SK-N-SH treated with all-trans-retinoic acid at 6 μM for 48 hours (cell line): ENCODE measurements around the gene ARHGEF7.

Experiments used
- ATAC-seq: fragments of 200-7000 bp; cut with Tn5 transposase; 3 replicates; pipeline ENCODE4 v1.9.1; 2020; ENCODE audit warnings: mild to moderate bottlenecking, moderate library complexity
- BACH2 ChIP-seq: fragments of 250-450 bp; sonication (Bioruptor Pico); IDR thresholded peaks from 2 replicates; pipeline ENCODE4 v1.9.0; 2021; ENCODE audit warnings: mild to moderate bottlenecking, borderline replicate concordance
- CREB5 ChIP-seq: fragments of 250-450 bp; sonication (Bioruptor Pico); IDR thresholded peaks from 2 replicates; pipeline ENCODE4 v1.5.1; 2020; ENCODE audit warnings: low read depth, mild to moderate bottlenecking, moderate library complexity
- ESRRG ChIP-seq: fragments of 250-450 bp; sonication (Bioruptor Pico); IDR thresholded peaks from 2 replicates; pipeline ENCODE4 v1.6.1; 2021; ENCODE audit warnings: mild to moderate bottlenecking
- ISL1 ChIP-seq: fragments of 250-450 bp; sonication (Bioruptor Pico); IDR thresholded peaks from 2 replicates; pipeline ENCODE4 v2.1.2; 2022; ENCODE audit warnings: mild to moderate bottlenecking, moderate library complexity
- OSR1 ChIP-seq: fragments of 250-450 bp; sonication (Bioruptor Pico); IDR thresholded peaks from 2 replicates; pipeline ENCODE4 v1.8.0; 2022; ENCODE audit warnings: moderate library complexity, mild to moderate bottlenecking, inconsistent platforms
- POU6F1 ChIP-seq: fragments of 250-450 bp; sonication (Bioruptor Pico); IDR thresholded peaks from 2 replicates; pipeline ENCODE4 v1.8.0; 2021; ENCODE audit warnings: low read depth, mild to moderate bottlenecking, moderate library complexity, borderline replicate concordance
- PPARA ChIP-seq: fragments of 250-450 bp; sonication (Bioruptor Pico); IDR thresholded peaks from 2 replicates; pipeline ENCODE4 v1.5.0; 2020; ENCODE audit warnings: mild to moderate bottlenecking, borderline replicate concordance
- RARB ChIP-seq: fragments of 250-450 bp; sonication (Bioruptor Pico); IDR thresholded peaks from 2 replicates; pipeline ENCODE4 v1.8.0; 2021; ENCODE audit warnings: mild to moderate bottlenecking, moderate library complexity
- SNAI2 ChIP-seq: fragments of 250-450 bp; sonication (Bioruptor Pico); IDR thresholded peaks from 2 replicates; pipeline ENCODE4 v1.5.0; 2020; ENCODE audit warnings: mild to moderate bottlenecking, moderate library complexity
- TOX ChIP-seq: fragments of 250-450 bp; sonication (Bioruptor Pico); IDR thresholded peaks from 2 replicates; pipeline ENCODE4 v1.8.0; 2021; ENCODE audit warnings: mild to moderate bottlenecking, moderate library complexity, borderline replicate concordance
- TSHZ2 ChIP-seq: fragments of 250-450 bp; sonication (Bioruptor Pico); IDR thresholded peaks from 2 replicates; pipeline ENCODE4 v1.5.0; 2020; ENCODE audit warnings: mild to moderate bottlenecking, moderate library complexity
- ZC3H10 ChIP-seq: fragments of 250-450 bp; sonication (Bioruptor Pico); IDR thresholded peaks from 2 replicates; pipeline ENCODE4 v1.5.1; 2021; ENCODE audit warnings: mild to moderate bottlenecking, moderate library complexity
- ZFP3 ChIP-seq: fragments of 250-450 bp; sonication (Bioruptor Pico); IDR thresholded peaks from 2 replicates; pipeline ENCODE4 v1.5.0; 2020; ENCODE audit warnings: mild to moderate bottlenecking, moderate library complexity
- ZFP30 ChIP-seq: fragments of 450-650 bp; formaldehyde crosslinking; IDR thresholded peaks from 2 replicates; pipeline ENCODE4 v1.5.0; 2022; ENCODE audit warnings: mild to moderate bottlenecking, moderate library complexity
- ZNF70 ChIP-seq: fragments of 450-650 bp; formaldehyde crosslinking; IDR thresholded peaks from 2 replicates; pipeline ENCODE4 v1.5.0; 2020; ENCODE audit warnings: mild to moderate bottlenecking, moderate library complexity
- ZNF8 ChIP-seq: fragments of 450-650 bp; formaldehyde crosslinking; IDR thresholded peaks from 2 replicates; pipeline ENCODE4 v1.5.0; 2020; ENCODE audit warnings: mild to moderate bottlenecking, moderate library complexity
- TF ChIP-seq, protein P1 (sequence below): fragments of 250-450 bp; sonication (Bioruptor Pico); IDR thresholded peaks from 2 replicates; pipeline ENCODE4 v1.8.0; 2020; ENCODE audit warnings: mild to moderate bottlenecking, moderate library complexity, borderline replicate concordance

Gene ARHGEF7

GRCh38 chr13:111239764-111240670 lies 124.9 kb downstream of the ARHGEF7 start:
- no peak for ATAC-seq
- TF ChIP-seq BACH2 (CRISPR knock-in tag) (no peak), ZFP3 (no peak), ZC3H10 (CRISPR knock-in tag) (no peak), TOX (CRISPR knock-in tag) (no peak), ZNF70 (no peak), ISL1 (CRISPR knock-in tag) (no peak), ZNF8 (no peak), POU6F1 (CRISPR knock-in tag) (no peak), SNAI2 (CRISPR knock-in tag) (no peak), TSHZ2 (CRISPR knock-in tag) (no peak), RARB (CRISPR knock-in tag) (no peak), ESRRG (CRISPR knock-in tag) (no peak)
- TF ChIP-seq, protein P1, sequence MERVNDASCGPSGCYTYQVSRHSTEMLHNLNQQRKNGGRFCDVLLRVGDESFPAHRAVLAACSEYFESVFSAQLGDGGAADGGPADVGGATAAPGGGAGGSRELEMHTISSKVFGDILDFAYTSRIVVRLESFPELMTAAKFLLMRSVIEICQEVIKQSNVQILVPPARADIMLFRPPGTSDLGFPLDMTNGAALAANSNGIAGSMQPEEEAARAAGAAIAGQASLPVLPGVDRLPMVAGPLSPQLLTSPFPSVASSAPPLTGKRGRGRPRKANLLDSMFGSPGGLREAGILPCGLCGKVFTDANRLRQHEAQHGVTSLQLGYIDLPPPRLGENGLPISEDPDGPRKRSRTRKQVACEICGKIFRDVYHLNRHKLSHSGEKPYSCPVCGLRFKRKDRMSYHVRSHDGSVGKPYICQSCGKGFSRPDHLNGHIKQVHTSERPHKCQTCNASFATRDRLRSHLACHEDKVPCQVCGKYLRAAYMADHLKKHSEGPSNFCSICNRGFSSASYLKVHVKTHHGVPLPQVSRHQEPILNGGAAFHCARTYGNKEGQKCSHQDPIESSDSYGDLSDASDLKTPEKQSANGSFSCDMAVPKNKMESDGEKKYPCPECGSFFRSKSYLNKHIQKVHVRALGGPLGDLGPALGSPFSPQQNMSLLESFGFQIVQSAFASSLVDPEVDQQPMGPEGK (CRISPR knock-in tag) = no peak

- no peak for ATAC-seq
- TF ChIP-seq CREB5 (no peak), SNAI2 (CRISPR knock-in tag) (no peak), TSHZ2 (CRISPR knock-in tag) (no peak), ISL1 (CRISPR knock-in tag) (no peak), ZNF70 (no peak), PPARA (CRISPR knock-in tag) (no peak), ZFP30 (CRISPR knock-in tag) (no peak), OSR1 (CRISPR knock-in tag) (no peak), RARB (CRISPR knock-in tag) (no peak)
These were observed 126.1 kb downstream of the ARHGEF7 start for GRCh38 chr13:111241006-111241755.

- ATAC-seq = no peak
- TF ChIP-seq TSHZ2 (CRISPR knock-in tag) (no peak), ZNF70 (no peak), RARB (CRISPR knock-in tag) (no peak), ZC3H10 (CRISPR knock-in tag) (no peak), ZFP30 (CRISPR knock-in tag) (no peak), ZFP3 (no peak), ZNF8 (no peak)
- TF ChIP-seq, protein P1 (CRISPR knock-in tag) = no peak
These were observed 126.8 kb downstream of the ARHGEF7 start for GRCh38 chr13:111241862-111242261.
